ENCODE data around the gene PRPF19.

PRPF19 gene

GRCh38 chr11:60852117-60852981, 54.0 kb downstream of the PRPF19 start:
- H3K4me1 ChIP-seq (ENCODE audit: control insufficient read depth, insufficient read depth, low read length, poor library complexity, severe bottlenecking) = no peaks in the 10 kb centered on the region
- H3K4me3 ChIP-seq (ENCODE audit: insufficient read depth, low read depth, low read length, poor library complexity, severe bottlenecking) = no peak overlapping the region
- DNase-seq = no peak
- no peak overlapping the region for H3K27ac ChIP-seq (ENCODE audit: insufficient read depth, low read length, poor library complexity, severe bottlenecking)
- no peaks in the 10 kb centered on the region for H3K9me3 ChIP-seq (ENCODE audit: control insufficient read depth, low read length)
- H3K27me3 ChIP-seq (replicated peaks; ENCODE audit: control insufficient read depth, insufficient read depth, low read length, poor library complexity, severe bottlenecking) = no peaks in the 10 kb centered on the region
- peaks cover 45% of the 10 kb centered on the region for H3K36me3 ChIP-seq (ENCODE audit: control insufficient read depth, insufficient read depth, low read length)

DNA sequence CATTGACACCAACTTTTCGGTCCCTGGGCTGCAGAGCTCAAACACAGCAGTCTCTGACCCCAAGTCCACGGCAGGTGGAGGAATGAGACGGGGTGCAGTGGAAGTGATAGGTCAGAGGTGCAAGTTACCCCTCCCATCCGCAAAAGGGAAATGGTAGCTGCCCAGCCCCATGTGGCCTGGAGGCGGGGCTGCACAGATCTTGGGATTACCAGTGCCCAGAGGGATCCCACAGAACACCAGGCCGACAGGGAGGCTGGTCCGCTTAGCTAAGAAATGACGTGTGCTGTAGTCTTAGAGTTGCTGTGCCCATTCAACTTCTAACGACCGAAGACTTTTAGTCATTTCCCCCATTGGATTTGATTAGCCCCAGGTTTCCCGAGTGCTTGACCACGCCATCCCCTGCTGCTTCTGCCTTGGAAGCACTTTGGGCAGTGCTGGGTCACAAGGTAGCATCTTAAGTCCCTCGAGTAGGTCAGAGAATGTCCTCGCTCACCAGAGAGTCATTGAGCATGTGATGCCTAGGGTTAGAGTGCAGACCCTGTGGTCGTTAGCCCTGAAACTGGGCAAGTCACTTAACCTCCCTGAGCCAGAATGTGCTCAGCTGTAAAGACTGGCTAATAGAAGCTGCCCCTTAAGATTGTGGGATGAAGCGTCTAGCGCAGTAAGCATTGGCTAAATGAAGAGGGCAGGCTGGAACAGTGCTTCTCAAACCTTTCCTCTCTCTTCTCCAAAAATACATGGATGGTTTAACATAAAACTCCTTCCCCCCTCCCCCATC, 54.9 kb downstream of the PRPF19 start:
- Histone ChIP-seq H3K9me3 (ENCODE audit: control insufficient read depth, low read length) (no peaks in the 10 kb centered on the region), H3K27me3 (replicated peaks; ENCODE audit: control insufficient read depth, insufficient read depth, low read length, poor library complexity, severe bottlenecking) (no peaks in the 10 kb centered on the region), H3K4me1 (ENCODE audit: control insufficient read depth, insufficient read depth, low read length, poor library complexity, severe bottlenecking) (no peaks in the 10 kb centered on the region), H3K36me3 (ENCODE audit: control insufficient read depth, insufficient read depth, low read length) (peaks cover 45% of the 10 kb centered on the region), H3K27ac (ENCODE audit: insufficient read depth, low read length, poor library complexity, severe bottlenecking) (no peak overlapping the region), H3K4me3 (ENCODE audit: insufficient read depth, low read depth, low read length, poor library complexity, severe bottlenecking) (no peak overlapping the region)
- DNase-seq = no peak

DNA sequence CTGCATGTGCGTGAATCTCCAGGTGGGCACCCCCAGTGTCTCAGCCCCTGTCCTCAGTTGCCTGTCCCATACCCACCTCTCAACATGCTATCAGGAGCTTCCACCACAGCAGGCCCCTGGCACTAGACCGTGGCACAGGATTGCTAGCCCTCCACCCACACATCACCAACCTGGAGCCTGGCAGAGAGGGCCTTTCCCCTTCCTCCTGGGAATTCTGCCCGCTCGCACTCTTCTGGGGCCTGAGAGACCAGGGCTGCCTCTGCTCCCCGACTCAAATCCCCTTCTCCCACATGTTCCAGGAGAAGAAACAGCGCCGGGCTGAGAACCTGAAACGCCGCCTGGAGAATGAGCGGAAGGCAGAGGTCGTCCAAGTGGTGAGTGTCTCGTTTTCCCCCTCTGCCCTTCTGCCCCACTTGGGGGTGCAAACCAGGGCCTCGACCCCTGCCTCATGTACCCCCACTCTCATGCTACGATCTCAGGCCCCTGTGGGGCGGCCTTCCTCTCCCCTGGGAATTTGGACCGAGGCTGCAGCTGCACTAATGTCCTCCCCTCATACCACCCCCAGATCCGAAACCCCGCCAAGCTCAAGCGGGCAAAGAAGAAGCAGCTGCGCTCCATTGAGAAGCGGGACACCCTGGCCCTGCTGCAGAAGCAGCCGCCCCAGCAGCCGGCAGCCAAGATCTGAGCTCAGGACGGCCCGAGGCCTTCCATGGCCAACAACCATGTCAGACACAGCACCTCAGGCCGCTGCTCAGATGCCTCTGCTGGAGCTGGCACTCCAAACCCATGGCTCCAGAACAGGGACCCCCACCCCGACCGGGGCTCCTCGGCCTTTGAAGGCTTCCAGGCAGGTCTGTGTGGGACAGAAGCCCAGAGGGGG, 56.5 kb downstream of the PRPF19 start:
- H3K27me3 ChIP-seq (replicated peaks; ENCODE audit: control insufficient read depth, insufficient read depth, low read length, poor library complexity, severe bottlenecking) = no peaks in the 10 kb centered on the region
- DNase-seq = no peak
- H3K9me3 ChIP-seq (ENCODE audit: control insufficient read depth, low read length) = no peaks in the 10 kb centered on the region
- H3K4me1 ChIP-seq (ENCODE audit: control insufficient read depth, insufficient read depth, low read length, poor library complexity, severe bottlenecking) = no peaks in the 10 kb centered on the region
- peaks cover 45% of the 10 kb centered on the region for H3K36me3 ChIP-seq (ENCODE audit: control insufficient read depth, insufficient read depth, low read length)
- H3K4me3 ChIP-seq (ENCODE audit: insufficient read depth, low read depth, low read length, poor library complexity, severe bottlenecking) = no peak overlapping the region
- H3K27ac ChIP-seq (ENCODE audit: insufficient read depth, low read length, poor library complexity, severe bottlenecking) = no peak overlapping the region

GRCh38 chr11:60848714-60849151, 57.7 kb downstream of the PRPF19 start:
- Histone ChIP-seq H3K4me1 (ENCODE audit: control insufficient read depth, insufficient read depth, low read length, poor library complexity, severe bottlenecking) (peaks cover 6% of the 10 kb centered on the region), H3K27me3 (replicated peaks; ENCODE audit: control insufficient read depth, insufficient read depth, low read length, poor library complexity, severe bottlenecking) (no peaks in the 10 kb centered on the region), H3K27ac (ENCODE audit: insufficient read depth, low read length, poor library complexity, severe bottlenecking) (no peak overlapping the region), H3K9me3 (ENCODE audit: control insufficient read depth, low read length) (no peaks in the 10 kb centered on the region), H3K4me3 (ENCODE audit: insufficient read depth, low read depth, low read length, poor library complexity, severe bottlenecking) (no peak overlapping the region), H3K36me3 (ENCODE audit: control insufficient read depth, insufficient read depth, low read length) (peaks cover 45% of the 10 kb centered on the region)
- no peak for DNase-seq

DNA sequence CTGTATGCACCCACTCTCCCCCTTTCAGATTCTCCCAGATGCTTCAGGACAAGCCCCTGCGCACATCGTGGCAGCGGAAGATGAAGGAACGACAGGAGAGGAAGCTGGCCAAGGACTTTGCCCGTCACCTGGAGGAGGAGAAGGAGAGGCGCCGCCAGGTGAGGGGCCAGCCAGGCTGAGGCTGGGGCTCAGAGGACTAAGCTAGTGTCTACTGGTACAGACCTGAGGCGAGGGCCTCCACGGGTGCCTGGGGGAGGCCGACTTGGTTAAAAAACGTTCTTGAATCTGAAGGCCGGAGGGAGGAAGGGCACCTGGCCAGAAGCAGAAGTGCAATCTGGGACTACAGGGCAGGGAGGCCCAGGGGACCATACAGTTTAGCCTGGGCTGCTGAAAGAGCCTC, 58.5 kb downstream of the PRPF19 start:
- Histone ChIP-seq H3K4me1 (ENCODE audit: control insufficient read depth, insufficient read depth, low read length, poor library complexity, severe bottlenecking) (peaks cover 15% of the 10 kb centered on the region), H3K4me3 (ENCODE audit: insufficient read depth, low read depth, low read length, poor library complexity, severe bottlenecking) (no peak overlapping the region), H3K9me3 (ENCODE audit: control insufficient read depth, low read length) (no peaks in the 10 kb centered on the region), H3K36me3 (ENCODE audit: control insufficient read depth, insufficient read depth, low read length) (peaks cover 45% of the 10 kb centered on the region), H3K27ac (ENCODE audit: insufficient read depth, low read length, poor library complexity, severe bottlenecking) (no peak overlapping the region), H3K27me3 (replicated peaks; ENCODE audit: control insufficient read depth, insufficient read depth, low read length, poor library complexity, severe bottlenecking) (no peaks in the 10 kb centered on the region)
- no peak for DNase-seq

DNA sequence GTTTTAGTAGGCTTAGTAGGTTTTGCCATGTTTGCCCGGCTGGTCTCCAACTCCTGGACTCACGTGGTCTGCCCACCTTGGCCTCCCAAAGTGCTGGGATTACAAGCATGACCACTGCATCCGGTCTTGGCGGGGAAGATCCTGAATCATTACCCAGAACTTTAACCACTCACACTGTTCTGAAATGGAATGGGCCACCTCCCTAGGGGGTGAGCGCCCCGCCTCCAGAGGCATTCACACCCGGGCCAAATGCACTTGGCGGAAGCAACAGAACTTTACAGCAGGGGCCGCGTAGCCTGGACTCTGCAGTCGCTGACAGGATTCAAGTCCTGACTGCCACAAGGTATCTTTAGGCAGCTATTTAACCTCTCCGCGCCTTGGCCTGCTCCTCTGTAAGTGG, 59.1 kb downstream of the PRPF19 start:
- no peak overlapping the region for H3K27ac ChIP-seq (ENCODE audit: insufficient read depth, low read length, poor library complexity, severe bottlenecking)
- peaks cover 43% of the 10 kb centered on the region for H3K36me3 ChIP-seq (ENCODE audit: control insufficient read depth, insufficient read depth, low read length)
- H3K9me3 ChIP-seq (ENCODE audit: control insufficient read depth, low read length) = no peaks in the 10 kb centered on the region
- peaks cover 21% of the 10 kb centered on the region for H3K4me1 ChIP-seq (ENCODE audit: control insufficient read depth, insufficient read depth, low read length, poor library complexity, severe bottlenecking)
- no peaks in the 10 kb centered on the region for H3K27me3 ChIP-seq (replicated peaks; ENCODE audit: control insufficient read depth, insufficient read depth, low read length, poor library complexity, severe bottlenecking)
- DNase-seq = no peak
- H3K4me3 ChIP-seq (ENCODE audit: insufficient read depth, low read depth, low read length, poor library complexity, severe bottlenecking) = no peak overlapping the region

GRCh38 chr11:60845338-60845737, 61.0 kb downstream of the PRPF19 start:
- Histone ChIP-seq H3K4me3 (ENCODE audit: insufficient read depth, low read depth, low read length, poor library complexity, severe bottlenecking) (no peak overlapping the region), H3K9me3 (ENCODE audit: control insufficient read depth, low read length) (no peaks in the 10 kb centered on the region), H3K27me3 (replicated peaks; ENCODE audit: control insufficient read depth, insufficient read depth, low read length, poor library complexity, severe bottlenecking) (no peaks in the 10 kb centered on the region), H3K36me3 (ENCODE audit: control insufficient read depth, insufficient read depth, low read length) (peaks cover 24% of the 10 kb centered on the region), H3K4me1 (ENCODE audit: control insufficient read depth, insufficient read depth, low read length, poor library complexity, severe bottlenecking) (peaks cover 22% of the 10 kb centered on the region), H3K27ac (ENCODE audit: insufficient read depth, low read length, poor library complexity, severe bottlenecking) (no peak overlapping the region)
- no peak for DNase-seq

- Histone ChIP-seq H3K4me3 (ENCODE audit: insufficient read depth, low read depth, low read length, poor library complexity, severe bottlenecking) (no peak overlapping the region), H3K36me3 (ENCODE audit: control insufficient read depth, insufficient read depth, low read length) (peaks cover 19% of the 10 kb centered on the region), H3K4me1 (ENCODE audit: control insufficient read depth, insufficient read depth, low read length, poor library complexity, severe bottlenecking) (peaks cover 22% of the 10 kb centered on the region), H3K27me3 (replicated peaks; ENCODE audit: control insufficient read depth, insufficient read depth, low read length, poor library complexity, severe bottlenecking) (no peaks in the 10 kb centered on the region), H3K27ac (ENCODE audit: insufficient read depth, low read length, poor library complexity, severe bottlenecking) (no peak overlapping the region), H3K9me3 (ENCODE audit: control insufficient read depth, low read length) (no peaks in the 10 kb centered on the region)
- DNase-seq = no peak
These were observed 61.5 kb downstream of the PRPF19 start for GRCh38 chr11:60844870-60845221.

- no peak overlapping the region for H3K27ac ChIP-seq (ENCODE audit: insufficient read depth, low read length, poor library complexity, severe bottlenecking)
These were observed 62.1 kb downstream of the PRPF19 start for GRCh38 chr11:60844045-60844869.

More at GRCh38 chr11:60844045-60844869, 62.1 kb downstream of the PRPF19 start:
- peaks cover 22% of the 10 kb centered on the region for H3K4me1 ChIP-seq (ENCODE audit: control insufficient read depth, insufficient read depth, low read length, poor library complexity, severe bottlenecking)
- DNase-seq = no peak
- H3K9me3 ChIP-seq (ENCODE audit: control insufficient read depth, low read length) = no peaks in the 10 kb centered on the region
- peaks cover 13% of the 10 kb centered on the region for H3K36me3 ChIP-seq (ENCODE audit: control insufficient read depth, insufficient read depth, low read length)
- peak overlapping the region; percentile 80 for H3K4me3 ChIP-seq (ENCODE audit: insufficient read depth, low read depth, low read length, poor library complexity, severe bottlenecking)
- H3K27me3 ChIP-seq (replicated peaks; ENCODE audit: control insufficient read depth, insufficient read depth, low read length, poor library complexity, severe bottlenecking) = no peaks in the 10 kb centered on the region

Measured in effector memory CD4-positive, alpha-beta T cell (primary cell).